Esophagus muscularis mucosa (tissue), 4 donors: ENCODE results near the gene LIME1. TPM values are rescaled to one million over a fixed set of nuclear protein-coding genes. Genes with fewer than 3 reads are reported as not detected.

Experiments
- DNase-seq: peaks from one replicate; pipeline ENCODE4 v3.0.0-alpha.2; 2017; ENCODE audit errors: extremely low spot score
- H3K27ac ChIP-seq, 4 donors: fragments of 200-600 bp; sonication (generic); replicated peaks in 1 of 4; 1 replicate in 3 of 4; 2 replicates in 1 of 4; pipeline ENCODE4 v1.5.1; 2016 to 2019; ENCODE audit warnings: mild to moderate bottlenecking in 1 of 4
- H3K27me3 ChIP-seq, 4 donors: fragments of 200-600 bp; sonication (generic); one replicate each; pipeline versions ENCODE4 v1.5.1 to v1.6.0; 2016 to 2019
- H3K36me3 ChIP-seq, 4 donors: fragments of 200-600 bp; sonication (generic); one replicate each; pipeline ENCODE4 v1.5.1; 2016 to 2019
- H3K4me1 ChIP-seq, 4 donors: fragments of 200-600 bp; sonication (generic); one replicate each; pipeline ENCODE4 v1.5.1; 2016 to 2019
- H3K4me3 ChIP-seq, 4 donors: fragments of 200-600 bp; sonication (generic); 1 replicate in 2 of 4; 2 replicates in 2 of 4; pipeline ENCODE4 v1.5.1; 2016 to 2019; ENCODE audit warnings: mild to moderate bottlenecking in 4 of 4, moderate library complexity in 1 of 4
- H3K9me3 ChIP-seq, 4 donors: fragments of 200-600 bp; sonication (generic); 1 replicate in 3 of 4; 2 replicates in 1 of 4; pipeline ENCODE4 v1.5.1; 2016 to 2019
- EP300 ChIP-seq: sonication (generic); formaldehyde crosslinking; IDR thresholded peaks from one replicate; pipeline ENCODE4 v1.6.1; 2017; ENCODE audit warnings: antibody characterized with exemption
- POLR2A ChIP-seq: fragments of 450-650 bp; IDR thresholded peaks from one replicate; pipeline ENCODE4 v1.6.1; 2017; ENCODE audit warnings: antibody characterized with exemption, moderate library complexity, mild to moderate bottlenecking, low read depth
- POLR2AphosphoS5 ChIP-seq, 2 donors: sonication (generic); formaldehyde crosslinking; IDR thresholded peaks; one replicate each; pipeline ENCODE4 v1.6.1; 2017; ENCODE audit warnings: antibody characterized with exemption in 2 of 2
- WGBS: methylation state at CpG from one replicate; pipeline ENCODE4 v1.1.5; 2018; 5-methylcytosine and 5-hydroxymethylcytosine counted together
- intact Hi-C: fragments of 100-400 bp; cut with DNase I; formaldehyde crosslinking; loops from one replicate; pipeline ENCODE4 v1.15.1; 2023
- total RNA-seq, 4 donors: library from RNA; depleted of rRNA; stranded (reverse); fragments of >200 nt; gene quantifications; one replicate each; pipeline versions ENCODE4 v1.1.0 to v1.2.1, GENCODE V29; 2016
- TF ChIP-seq, protein P1 (sequence below), 3 experiments: fragments of 200-600 bp in 2 of 3; fragments of 450-650 bp in 1 of 3; sonication (generic) in 2 of 3; IDR thresholded peaks; one replicate each; pipeline ENCODE4 v1.5.1; 2017 to 2019; ENCODE audit warnings: antibody characterized with exemption in 3 of 3, mild to moderate bottlenecking in 2 of 3, moderate library complexity in 1 of 3

LIME1 gene
- total RNA-seq, 4 donors from 2014 or later: 9.4 to 15.4 (median 10.9) TPM

DNA sequence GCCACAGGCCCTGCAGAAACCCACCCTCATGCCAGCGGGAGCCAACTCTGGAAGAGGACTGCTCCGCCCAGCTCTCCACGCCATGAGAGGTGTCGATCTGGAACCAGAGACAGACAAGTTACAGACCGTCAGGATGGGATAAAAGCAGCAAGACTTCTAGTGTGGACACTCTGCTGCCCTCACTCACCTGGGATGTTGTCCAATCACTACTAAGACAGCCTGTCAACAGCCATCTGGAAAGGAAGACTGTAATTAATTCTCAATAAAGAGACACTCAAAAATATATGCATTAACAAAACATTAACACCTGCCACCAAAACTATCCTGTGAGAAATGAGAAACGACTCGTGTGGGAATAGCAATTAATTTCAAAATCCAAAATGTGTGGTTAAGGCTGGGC lies 31.4 kb downstream of the LIME1 start:
- Histone ChIP-seq H3K27ac (no peak overlapping the region), H3K4me3 (no peak overlapping the region), H3K27me3 (no peaks in the 10 kb centered on the region), H3K36me3 (peaks cover 8 to 77% (median 38%) of the 10 kb centered on the region in 4 donors), H3K4me1 (peaks cover 0 to 8% (median 2%) of the 10 kb centered on the region in 4 donors), H3K9me3 (no peaks in the 10 kb centered on the region)
- DNase-seq: no peak
- TF ChIP-seq EP300 (no peak), POLR2A (no peak), POLR2AphosphoS5 (IDR thresholded peaks at IDR 0.05) (no peak)
- TF ChIP-seq, protein P1, sequence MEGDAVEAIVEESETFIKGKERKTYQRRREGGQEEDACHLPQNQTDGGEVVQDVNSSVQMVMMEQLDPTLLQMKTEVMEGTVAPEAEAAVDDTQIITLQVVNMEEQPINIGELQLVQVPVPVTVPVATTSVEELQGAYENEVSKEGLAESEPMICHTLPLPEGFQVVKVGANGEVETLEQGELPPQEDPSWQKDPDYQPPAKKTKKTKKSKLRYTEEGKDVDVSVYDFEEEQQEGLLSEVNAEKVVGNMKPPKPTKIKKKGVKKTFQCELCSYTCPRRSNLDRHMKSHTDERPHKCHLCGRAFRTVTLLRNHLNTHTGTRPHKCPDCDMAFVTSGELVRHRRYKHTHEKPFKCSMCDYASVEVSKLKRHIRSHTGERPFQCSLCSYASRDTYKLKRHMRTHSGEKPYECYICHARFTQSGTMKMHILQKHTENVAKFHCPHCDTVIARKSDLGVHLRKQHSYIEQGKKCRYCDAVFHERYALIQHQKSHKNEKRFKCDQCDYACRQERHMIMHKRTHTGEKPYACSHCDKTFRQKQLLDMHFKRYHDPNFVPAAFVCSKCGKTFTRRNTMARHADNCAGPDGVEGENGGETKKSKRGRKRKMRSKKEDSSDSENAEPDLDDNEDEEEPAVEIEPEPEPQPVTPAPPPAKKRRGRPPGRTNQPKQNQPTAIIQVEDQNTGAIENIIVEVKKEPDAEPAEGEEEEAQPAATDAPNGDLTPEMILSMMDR (IDR thresholded peaks at IDR 0.05): no peak
- intact Hi-C loops: no loop called here
- 92% methylated on average over 7 of the region's 7 CpGs for WGBS

DNA sequence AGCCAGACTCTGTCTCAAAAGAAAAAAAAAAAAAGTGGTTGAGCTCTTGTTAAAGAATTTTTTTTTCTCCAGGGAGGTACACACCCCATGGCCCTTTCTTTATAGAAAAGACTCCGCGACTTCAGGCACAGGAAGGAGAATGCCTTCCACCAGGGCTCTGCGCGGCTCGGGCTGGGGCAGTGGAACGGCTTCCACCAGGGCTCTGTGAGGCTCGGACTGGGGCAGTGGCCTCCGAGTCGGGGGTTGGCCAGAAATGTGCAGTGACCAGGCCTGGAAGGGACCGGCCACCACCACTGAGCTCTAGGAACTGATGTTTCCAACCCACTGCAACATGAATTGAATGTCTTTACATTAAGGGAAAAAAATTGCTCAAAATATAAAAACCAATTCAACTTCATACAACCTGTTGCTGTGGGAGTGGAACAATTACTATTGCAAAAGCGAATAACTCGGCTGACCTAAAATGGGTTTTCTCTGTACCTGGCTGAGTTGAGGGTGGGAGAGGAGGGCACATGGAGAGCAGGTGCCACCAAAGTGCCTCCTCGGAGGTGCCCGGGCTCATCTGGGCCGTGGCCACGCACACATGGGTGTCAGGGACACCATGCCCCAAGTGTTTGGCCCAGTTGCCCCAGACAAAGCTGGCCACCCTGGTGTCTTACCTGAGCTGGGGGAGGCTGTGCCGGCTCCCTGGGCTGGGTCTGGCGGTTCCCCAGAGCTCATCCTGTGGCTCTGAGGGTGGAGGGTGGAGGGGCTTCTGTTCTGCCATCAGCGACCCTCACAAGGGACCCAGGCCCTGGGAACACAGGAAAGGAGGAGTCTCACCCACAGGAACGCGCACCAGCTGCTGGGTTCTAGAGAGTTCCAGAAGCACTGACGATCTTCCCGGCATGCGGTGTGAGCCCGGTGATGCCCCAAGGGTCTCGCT lies 32.4 kb downstream of the LIME1 start:
- intact Hi-C loops: no loop called here
- Histone ChIP-seq H3K36me3 (peaks cover 8 to 68% (median 38%) of the 10 kb centered on the region in 4 donors), H3K4me1 (peaks cover 0 to 11% (median 5%) of the 10 kb centered on the region in 4 donors), H3K4me3 (no peak overlapping the region), H3K27me3 (peaks cover 0 to 6% (median 0%) of the 10 kb centered on the region in 4 donors), H3K27ac (no peak overlapping the region), H3K9me3 (no peaks in the 10 kb centered on the region)
- no peak for DNase-seq
- no peak for TF ChIP-seq POLR2A
- no peak for TF ChIP-seq POLR2AphosphoS5 (IDR thresholded peaks at IDR 0.05)
- TF ChIP-seq EP300: no peak
- TF ChIP-seq, protein P1 (IDR thresholded peaks at IDR 0.05): no peak
- WGBS: 95% methylated on average over 25 of the region's 26 CpGs

DNA sequence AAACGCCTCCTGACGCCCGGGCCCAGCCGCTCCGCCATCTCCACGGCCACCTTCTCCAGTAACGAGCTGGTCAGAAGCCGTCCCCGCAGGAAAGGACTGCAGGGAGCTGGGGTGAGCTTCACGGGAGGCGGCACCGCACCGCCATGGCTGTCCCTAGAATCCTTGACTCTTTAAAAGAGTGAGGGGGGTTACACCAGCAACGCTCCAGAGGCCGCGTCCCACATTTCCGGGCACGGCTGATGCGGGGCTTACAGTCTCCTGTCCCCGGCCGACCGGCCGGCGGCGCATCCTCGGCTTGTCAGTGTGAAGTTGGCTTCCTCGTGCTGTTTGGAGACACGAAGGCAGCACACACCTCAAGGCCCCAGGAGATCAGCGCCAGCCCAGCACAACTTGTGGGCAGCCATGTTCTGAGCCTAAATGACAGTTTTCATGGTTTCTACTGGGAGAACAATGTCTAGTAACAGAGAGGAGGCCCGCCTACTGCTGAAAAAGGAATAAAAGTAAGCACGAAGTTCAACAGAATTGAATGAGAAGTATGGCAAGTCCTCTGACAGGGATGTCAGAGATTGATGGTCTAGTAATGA lies 33.5 kb downstream of the LIME1 start:
- Histone ChIP-seq H3K36me3 (peaks cover 8 to 61% (median 38%) of the 10 kb centered on the region in 4 donors), H3K9me3 (no peaks in the 10 kb centered on the region), H3K4me3 (no peak overlapping the region), H3K4me1 (peaks cover 9 to 14% (median 9%) of the 10 kb centered on the region in 4 donors), H3K27ac (no peak overlapping the region), H3K27me3 (peaks cover 0 to 12% (median 0%) of the 10 kb centered on the region in 4 donors)
- intact Hi-C loops: no loop called here
- 93% methylated on average over 22 of the region's 31 CpGs for WGBS
- DNase-seq: no peak
- TF ChIP-seq, protein P1 (IDR thresholded peaks at IDR 0.05): no peak
- no peak for TF ChIP-seq EP300
- TF ChIP-seq POLR2A: no peak
- no peak for TF ChIP-seq POLR2AphosphoS5 (IDR thresholded peaks at IDR 0.05)

DNA sequence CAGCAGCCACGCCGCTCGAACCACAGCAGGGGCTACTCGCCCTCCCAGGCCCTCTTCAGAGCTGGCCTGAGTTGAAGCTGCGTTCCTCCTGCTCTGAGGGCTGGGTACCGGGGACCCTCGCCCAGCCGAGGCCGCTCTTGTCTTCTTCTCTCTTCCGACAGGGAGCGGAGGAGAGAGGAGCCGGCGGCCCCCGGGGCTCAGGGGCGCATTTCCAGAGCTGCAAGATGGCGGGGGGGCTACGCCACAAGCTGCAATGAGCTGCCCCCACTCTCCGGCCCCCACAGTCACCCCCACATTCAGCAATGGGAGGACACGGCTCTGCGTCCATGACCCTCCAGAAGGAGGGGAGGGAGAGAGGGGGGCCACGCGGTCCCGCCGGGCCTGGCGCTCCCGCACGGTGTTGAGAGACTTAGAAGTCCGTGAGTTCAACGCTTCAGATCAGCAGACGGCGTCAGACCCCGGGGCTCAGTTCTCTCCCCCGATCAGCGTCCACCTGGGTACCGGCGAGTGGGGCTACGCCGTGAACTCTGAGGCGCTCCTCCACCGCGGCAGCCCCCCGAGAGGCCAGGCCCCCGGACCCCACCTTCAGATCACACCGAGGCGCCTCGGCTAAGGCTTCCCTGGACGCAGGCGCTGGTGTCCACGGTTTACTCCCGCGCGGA lies 34.7 kb downstream of the LIME1 start:
- intact Hi-C loops: no loop called here
- WGBS: 93% methylated on average over 21 of the region's 52 CpGs
- no peak for TF ChIP-seq POLR2AphosphoS5 (IDR thresholded peaks at IDR 0.05)
- TF ChIP-seq, protein P1 (IDR thresholded peaks at IDR 0.05): no peak
- TF ChIP-seq EP300: no peak
- no peak for TF ChIP-seq POLR2A
- no peak overlapping the region for H3K27ac ChIP-seq
- H3K4me1 ChIP-seq: peaks cover 10 to 21% (median 15%) of the 10 kb centered on the region in 4 donors
- peaks cover 0 to 18% (median 0%) of the 10 kb centered on the region in 4 donors for H3K27me3 ChIP-seq
- H3K36me3 ChIP-seq: peaks cover 8 to 69% (median 41%) of the 10 kb centered on the region in 4 donors
- no peak overlapping the region for H3K4me3 ChIP-seq
- H3K9me3 ChIP-seq: no peaks in the 10 kb centered on the region
- no peak for DNase-seq
